GM12878 (cell line): ENCODE data around the gene CTNNA2.

Experiments used
- CBX5 ChIP-seq: sonication (generic); IDR thresholded peaks from 2 replicates; pipeline ENCODE4 v1.6.1; 2016; ENCODE audit warnings: low read depth, moderate library complexity, mild to moderate bottlenecking, inconsistent platforms
- ELK1 ChIP-seq: IDR thresholded peaks from 2 replicates; pipeline ENCODE4 v1.6.1; 2012; ENCODE audit warnings: low read depth, low read length, improper control_type of control experiment
- ESRRA ChIP-seq: IDR thresholded peaks from 2 replicates; pipeline ENCODE4 v1.6.1; 2012; ENCODE audit warnings: mild to moderate bottlenecking, low read length, improper control_type of control experiment
- FOXM1 ChIP-seq: IDR thresholded peaks from 2 replicates; pipeline ENCODE4 v1.6.1; 2012; ENCODE audit warnings: low read depth, mild to moderate bottlenecking, inconsistent platforms, low read length, moderate library complexity
- SRF ChIP-seq, 2 experiments: IDR thresholded peaks; 2 replicates each; pipeline ENCODE4 v1.6.1; 2011; ENCODE audit warnings: low read depth in 2 of 2, low read length in 2 of 2, mild to moderate bottlenecking in 1 of 2, moderate library complexity in 1 of 2
- TARDBP ChIP-seq: IDR thresholded peaks from 2 replicates; pipeline ENCODE4 v1.6.1; 2016; ENCODE audit warnings: borderline replicate concordance
- YY1 ChIP-seq: IDR thresholded peaks from 2 replicates; pipeline ENCODE4 v1.6.1; 2011; ENCODE audit warnings: low read depth, mild to moderate bottlenecking, low read length
- ZBTB4 ChIP-seq: fragments of 450-650 bp; formaldehyde crosslinking; IDR thresholded peaks from 2 replicates; pipeline ENCODE4 v1.4.0; 2022; ENCODE audit warnings: mild to moderate bottlenecking, moderate library complexity
- TF ChIP-seq, protein P1 (sequence below), 3 experiments: IDR thresholded peaks in 2 of 3; conservative IDR thresholded peaks in 1 of 3; 2 replicates each; pipeline ENCODE4 v1.5.1; 2011; ENCODE audit warnings: low read depth in 3 of 3, low read length in 3 of 3, mild to moderate bottlenecking in 3 of 3, control low read depth in 2 of 3, moderate library complexity in 2 of 3, inconsistent platforms in 1 of 3, mixed read lengths in 1 of 3; ENCODE audit not compliant: control insufficient read depth in 2 of 3, insufficient read depth in 1 of 3; ENCODE audit errors: extremely low read depth in 1 of 3

GRCh38 chr2:79630972-79631557 is 118.2 kb downstream of the CTNNA2 start:
- no peak for TF ChIP-seq TARDBP
- TF ChIP-seq, protein P1, sequence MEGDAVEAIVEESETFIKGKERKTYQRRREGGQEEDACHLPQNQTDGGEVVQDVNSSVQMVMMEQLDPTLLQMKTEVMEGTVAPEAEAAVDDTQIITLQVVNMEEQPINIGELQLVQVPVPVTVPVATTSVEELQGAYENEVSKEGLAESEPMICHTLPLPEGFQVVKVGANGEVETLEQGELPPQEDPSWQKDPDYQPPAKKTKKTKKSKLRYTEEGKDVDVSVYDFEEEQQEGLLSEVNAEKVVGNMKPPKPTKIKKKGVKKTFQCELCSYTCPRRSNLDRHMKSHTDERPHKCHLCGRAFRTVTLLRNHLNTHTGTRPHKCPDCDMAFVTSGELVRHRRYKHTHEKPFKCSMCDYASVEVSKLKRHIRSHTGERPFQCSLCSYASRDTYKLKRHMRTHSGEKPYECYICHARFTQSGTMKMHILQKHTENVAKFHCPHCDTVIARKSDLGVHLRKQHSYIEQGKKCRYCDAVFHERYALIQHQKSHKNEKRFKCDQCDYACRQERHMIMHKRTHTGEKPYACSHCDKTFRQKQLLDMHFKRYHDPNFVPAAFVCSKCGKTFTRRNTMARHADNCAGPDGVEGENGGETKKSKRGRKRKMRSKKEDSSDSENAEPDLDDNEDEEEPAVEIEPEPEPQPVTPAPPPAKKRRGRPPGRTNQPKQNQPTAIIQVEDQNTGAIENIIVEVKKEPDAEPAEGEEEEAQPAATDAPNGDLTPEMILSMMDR (IDR thresholded peaks at IDR 0.05 in 2 of 3, conservative IDR thresholded peaks at IDR 0.05 in 1 of 3; ENCODE audit: control insufficient read depth in 2 of 3, extremely low read depth in 1 of 3, insufficient read depth in 1 of 3, low read depth in 3 of 3, low read length in 3 of 3) = no peak
- no peak for TF ChIP-seq ZBTB4 (CRISPR knock-in tag)
- no peak for TF ChIP-seq FOXM1
- no peak for TF ChIP-seq CBX5
- TF ChIP-seq YY1 = no peak
- TF ChIP-seq SRF (IDR thresholded peaks at IDR 0.05; ENCODE audit: low read depth in 2 of 2, low read length in 2 of 2) = no peak
- TF ChIP-seq ESRRA = no peak
- no peak for TF ChIP-seq ELK1
